ENCODE data around the gene NAA30.

The NAA30 gene

GRCh38 chr14:57400556-57401494 lies 10.4 kb downstream of the NAA30 start:
- no peak for DNase-seq

GRCh38 chr14:57401501-57401900 lies 11.1 kb downstream of the NAA30 start:
- no peak for DNase-seq

GRCh38 chr14:57402173-57402852 lies 11.9 kb downstream of the NAA30 start:
- DNase-seq = no peak

- DNase-seq = no peak
Measured at GRCh38 chr14:57403521-57403864, 13.1 kb downstream of the NAA30 start.

- DNase-seq = no peak
Measured at GRCh38 chr14:57405562-57405961, 15.2 kb downstream of the NAA30 start.

- DNase-seq = no peak
Measured at GRCh38 chr14:57408037-57408436, 17.7 kb downstream of the NAA30 start.

GRCh38 chr14:57408634-57409033 lies 18.2 kb downstream of the NAA30 start:
- DNase-seq = no peak

- DNase-seq = no peak
Measured at GRCh38 chr14:57412341-57412740, 22.0 kb downstream of the NAA30 start.

GRCh38 chr14:57413849-57414248 lies 23.5 kb downstream of the NAA30 start:
- no peak for DNase-seq

- no peak for DNase-seq
Measured at GRCh38 chr14:57417228-57417627, 26.8 kb downstream of the NAA30 start.

GRCh38 chr14:57418999-57419398 lies 28.6 kb downstream of the NAA30 start:
- no peak for DNase-seq

GRCh38 chr14:57420033-57420432 lies 29.6 kb downstream of the NAA30 start:
- DNase-seq = no peak

- no peak for DNase-seq
Measured at GRCh38 chr14:57420986-57421385, 30.6 kb downstream of the NAA30 start.

- DNase-seq = no peak
Measured at GRCh38 chr14:57435923-57436322, 45.5 kb downstream of the NAA30 start.

GRCh38 chr14:57461777-57462320 lies 71.5 kb downstream of the NAA30 start:
- no peak for DNase-seq

GRCh38 chr14:57462551-57462950 lies 72.2 kb downstream of the NAA30 start:
- DNase-seq = no peak

- no peak for DNase-seq
Measured at GRCh38 chr14:57464008-57464730, 73.8 kb downstream of the NAA30 start.
